ENCODE measurements around the gene NLRP1.

NLRP1 gene

GRCh38 chr17:5553479-5553878, 30.8 kb downstream of the NLRP1 start:
- DNase-seq, result no peak

GRCh38 chr17:5552841-5553240, 31.5 kb downstream of the NLRP1 start:
- DNase-seq, result no peak

GRCh38 chr17:5545051-5545987, 39.0 kb downstream of the NLRP1 start:
- DNase-seq, result no peak

GRCh38 chr17:5544115-5544514, 40.2 kb downstream of the NLRP1 start:
- DNase-seq, result no peak

GRCh38 chr17:5541610-5542202, 42.6 kb downstream of the NLRP1 start:
- no peak for DNase-seq

- no peak for DNase-seq
Measured at GRCh38 chr17:5540321-5540720, 44.0 kb downstream of the NLRP1 start.

- no peak for DNase-seq
Measured at GRCh38 chr17:5539286-5539685, 45.0 kb downstream of the NLRP1 start.

- DNase-seq, result no peak
Measured at GRCh38 chr17:5536866-5537650, 47.3 kb downstream of the NLRP1 start.

GRCh38 chr17:5535436-5535835, 48.9 kb downstream of the NLRP1 start:
- no peak for DNase-seq

GRCh38 chr17:5533486-5534315, 50.6 kb downstream of the NLRP1 start:
- no peak for DNase-seq

GRCh38 chr17:5532581-5532980, 51.7 kb downstream of the NLRP1 start:
- DNase-seq, result no peak

- no peak for DNase-seq
Measured at GRCh38 chr17:5531085-5531418, 53.3 kb downstream of the NLRP1 start.

GRCh38 chr17:5530265-5531084, 53.8 kb downstream of the NLRP1 start:
- DNase-seq, result no peak

GRCh38 chr17:5527601-5528250, 56.6 kb downstream of the NLRP1 start:
- no peak for DNase-seq

- DNase-seq, result peak; percentile 6
Measured at GRCh38 chr17:5526821-5527598, 57.3 kb downstream of the NLRP1 start.

- no peak for DNase-seq
Measured at GRCh38 chr17:5523249-5523648, 61.1 kb downstream of the NLRP1 start.

GRCh38 chr17:5522476-5522875, 61.8 kb downstream of the NLRP1 start:
- DNase-seq, result no peak

- DNase-seq, result no peak
Measured at GRCh38 chr17:5516060-5516792, 68.1 kb downstream of the NLRP1 start.

GRCh38 chr17:5514976-5515375, 69.3 kb downstream of the NLRP1 start:
- no peak for DNase-seq

GRCh38 chr17:5513628-5514027, 70.7 kb downstream of the NLRP1 start:
- peak; percentile 30 for DNase-seq
